HG02678 (cell line): Measurements from ENCODE around the gene CAV1.
"Not testable (repeated sequence)": the region's sequence is repeated elsewhere in the genome, so short reads cannot be mapped to it uniquely, and the experiment has no call there.

Experiments
- ATAC-seq: cut with Tn5 transposase; IDR thresholded peaks from one replicate; pipeline ENCODE4 v1.9.1; 2021; ENCODE audit warnings: mild to moderate bottlenecking, moderate library complexity; ENCODE audit not compliant: unreplicated experiment

Gene CAV1

GRCh38 chr7:116524609-116525297 is at the start of gene CAV1:
TSS of gene CAV1 (plus strand) at chr7:116525036. CDS start at chr7:116525063, 27 bp downstream.
- ATAC-seq, result peak; percentile 29

- no peak for ATAC-seq
Observed at GRCh38 chr7:116477625-116478024, 47.2 kb upstream of the CAV1 start.

- ATAC-seq, result no peak
Observed at GRCh38 chr7:116478834-116479233, 46.0 kb upstream of the CAV1 start.

GRCh38 chr7:116483271-116483942 is 41.4 kb upstream of the CAV1 start:
- no peak for ATAC-seq

GRCh38 chr7:116484389-116484788 is 40.4 kb upstream of the CAV1 start:
- not testable (repeated sequence) for ATAC-seq

GRCh38 chr7:116487907-116488521 is 36.8 kb upstream of the CAV1 start:
- ATAC-seq, result no peak

GRCh38 chr7:116490351-116490750 is 34.5 kb upstream of the CAV1 start:
- no peak for ATAC-seq

- no peak for ATAC-seq
Observed at GRCh38 chr7:116491887-116492653, 32.8 kb upstream of the CAV1 start.

- no peak for ATAC-seq
Observed at GRCh38 chr7:116492654-116493109, 32.2 kb upstream of the CAV1 start.

- ATAC-seq, result no peak
Observed at GRCh38 chr7:116493449-116493848, 31.4 kb upstream of the CAV1 start.

GRCh38 chr7:116494472-116494871 is 30.4 kb upstream of the CAV1 start:
- ATAC-seq, result no peak

GRCh38 chr7:116495736-116496135 is 29.1 kb upstream of the CAV1 start:
- no peak for ATAC-seq

- ATAC-seq, result no peak
Observed at GRCh38 chr7:116496653-116497052, 28.2 kb upstream of the CAV1 start.

GRCh38 chr7:116497708-116498107 is 27.1 kb upstream of the CAV1 start:
- ATAC-seq, result no peak

- ATAC-seq, result peak; percentile 48
Observed at GRCh38 chr7:116499168-116500077, 25.4 kb upstream of the CAV1 start, which contains the start of gene CAV2. TSS of gene CAV2 (plus strand) at chr7:116499738. CDS start at chr7:116499782, 44 bp downstream.

- peak; percentile 69 for ATAC-seq
Observed at GRCh38 chr7:116500078-116500853, 24.6 kb upstream of the CAV1 start.

- ATAC-seq, result no peak
Observed at GRCh38 chr7:116501425-116502167, 23.2 kb upstream of the CAV1 start.
